ENCODE measurements around the gene SKAP2.
A peak's percentile ranks its signal among the peaks of the same experiment; 100 is the strongest.

SKAP2 gene

GRCh38 chr7:26864309-26865093, at the start of gene SKAP2:
TSS of gene SKAP2 (minus strand) at chr7:26864590. CDS start at chr7:26864429, 161 bp downstream.
- Histone ChIP-seq H3K9ac (ENCODE audit: low read length) (peak within 1 kb of the TSS; percentile 98), H3K4me1 (ENCODE audit: control insufficient read depth, insufficient read depth, low read length) (peaks cover 16% of the 10 kb centered on the region), H3K9me3 (ENCODE audit: control insufficient read depth, low read length) (no peaks in the 10 kb centered on the region), H3K36me3 (ENCODE audit: control insufficient read depth, insufficient read depth, low read length, severe bottlenecking) (no peaks in the 10 kb centered on the region), H3K27me3 (replicated peaks; ENCODE audit: control insufficient read depth, insufficient read depth, low read length) (no peaks in the 10 kb centered on the region), H3K4me3 (ENCODE audit: low read length) (peak within 1 kb of the TSS; percentile 97)
- peak; percentile 100 for DNase-seq (ENCODE audit: low read depth)

DNA sequence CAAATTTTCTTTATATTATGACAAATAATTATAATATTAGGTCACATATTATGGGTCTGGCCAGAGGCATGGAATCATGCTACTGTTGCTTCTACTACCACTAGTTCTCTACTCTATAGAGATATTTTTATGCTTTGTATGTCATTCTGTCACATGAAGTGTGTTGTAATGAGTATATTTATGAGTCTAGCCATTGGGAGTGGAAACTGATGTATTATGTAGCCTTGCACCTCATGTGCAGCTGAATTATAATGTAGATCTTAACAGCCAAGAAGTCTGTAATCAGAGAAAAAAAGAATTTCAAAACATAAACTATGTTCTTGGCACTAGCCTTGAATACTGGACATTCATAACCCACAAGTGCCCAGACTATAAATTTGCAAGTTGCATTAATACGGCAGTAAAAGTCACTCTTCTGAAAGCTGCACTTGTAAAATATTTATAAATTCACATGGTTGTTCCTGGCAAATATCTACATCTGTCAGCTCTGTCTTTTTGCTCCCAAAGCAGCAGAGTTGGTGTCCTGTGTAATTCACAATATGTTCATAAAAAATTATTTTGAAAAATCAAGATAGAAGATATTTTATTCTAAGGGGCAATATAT, 48.6 kb upstream of the SKAP2 start:
- H3K4me1 ChIP-seq (ENCODE audit: control insufficient read depth, insufficient read depth, low read length), result peaks cover 26% of the 10 kb centered on the region

DNA sequence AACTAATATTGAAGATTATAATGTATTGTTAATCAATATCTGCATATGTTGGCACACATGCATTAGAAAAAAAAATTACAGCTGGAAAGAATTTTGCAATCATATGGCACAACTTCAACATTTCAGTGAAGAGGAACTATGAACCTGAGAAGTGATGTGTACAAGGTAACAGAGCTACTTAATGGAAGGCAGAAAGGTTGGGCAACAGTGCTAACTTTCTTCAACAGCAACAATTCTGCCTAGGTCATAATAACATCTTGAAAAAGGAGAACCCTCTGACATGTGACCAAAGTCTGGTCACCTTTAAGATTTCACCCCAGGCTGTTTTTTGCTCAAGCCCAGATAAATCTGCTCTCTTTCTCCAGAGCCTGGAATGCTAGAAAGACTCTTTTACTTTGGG, 47.9 kb upstream of the SKAP2 start:
- Histone ChIP-seq H3K36me3 (ENCODE audit: control insufficient read depth, insufficient read depth, low read length, severe bottlenecking) (no peaks in the 10 kb centered on the region), H3K9me3 (ENCODE audit: control insufficient read depth, low read length) (no peaks in the 10 kb centered on the region), H3K27me3 (replicated peaks; ENCODE audit: control insufficient read depth, insufficient read depth, low read length) (no peaks in the 10 kb centered on the region), H3K4me1 (ENCODE audit: control insufficient read depth, insufficient read depth, low read length) (peaks cover 26% of the 10 kb centered on the region), H3K4me3 (ENCODE audit: low read length) (no peak overlapping the region), H3K9ac (ENCODE audit: low read length) (no peak overlapping the region)
- no peak for DNase-seq (ENCODE audit: low read depth)

More for the DNA sequence above, 48.6 kb upstream of the SKAP2 start:
- Histone ChIP-seq H3K9ac (ENCODE audit: low read length) (no peak overlapping the region), H3K9me3 (ENCODE audit: control insufficient read depth, low read length) (no peaks in the 10 kb centered on the region), H3K36me3 (ENCODE audit: control insufficient read depth, insufficient read depth, low read length, severe bottlenecking) (no peaks in the 10 kb centered on the region), H3K27me3 (replicated peaks; ENCODE audit: control insufficient read depth, insufficient read depth, low read length) (no peaks in the 10 kb centered on the region), H3K4me3 (ENCODE audit: low read length) (no peak overlapping the region)
- DNase-seq (ENCODE audit: low read depth), result no peak

DNA sequence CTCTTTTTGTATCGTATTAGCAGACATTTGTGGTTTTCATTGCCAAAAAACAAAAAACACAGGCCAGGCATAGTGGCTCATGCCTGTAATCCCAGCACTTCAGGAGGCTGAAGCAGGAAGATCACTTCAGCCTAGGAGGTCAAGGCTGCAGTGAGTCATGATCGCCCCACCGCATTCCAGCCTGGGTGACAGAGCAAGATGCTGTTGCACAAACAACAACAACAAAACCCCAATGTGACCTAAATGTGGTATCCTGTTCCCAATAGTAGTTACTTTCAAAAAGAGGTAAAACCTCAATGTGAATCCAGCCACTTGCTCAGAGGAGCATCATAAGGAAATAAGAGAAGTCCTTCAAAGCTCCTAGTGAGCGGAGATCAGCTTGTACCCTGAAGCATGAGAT, 45.8 kb upstream of the SKAP2 start:
- peak; percentile 4 for DNase-seq (ENCODE audit: low read depth)
- Histone ChIP-seq H3K27me3 (replicated peaks; ENCODE audit: control insufficient read depth, insufficient read depth, low read length) (no peaks in the 10 kb centered on the region), H3K9ac (ENCODE audit: low read length) (no peak overlapping the region), H3K9me3 (ENCODE audit: control insufficient read depth, low read length) (no peaks in the 10 kb centered on the region), H3K4me3 (ENCODE audit: low read length) (no peak overlapping the region), H3K4me1 (ENCODE audit: control insufficient read depth, insufficient read depth, low read length) (peaks cover 26% of the 10 kb centered on the region), H3K36me3 (ENCODE audit: control insufficient read depth, insufficient read depth, low read length, severe bottlenecking) (no peaks in the 10 kb centered on the region)

DNA sequence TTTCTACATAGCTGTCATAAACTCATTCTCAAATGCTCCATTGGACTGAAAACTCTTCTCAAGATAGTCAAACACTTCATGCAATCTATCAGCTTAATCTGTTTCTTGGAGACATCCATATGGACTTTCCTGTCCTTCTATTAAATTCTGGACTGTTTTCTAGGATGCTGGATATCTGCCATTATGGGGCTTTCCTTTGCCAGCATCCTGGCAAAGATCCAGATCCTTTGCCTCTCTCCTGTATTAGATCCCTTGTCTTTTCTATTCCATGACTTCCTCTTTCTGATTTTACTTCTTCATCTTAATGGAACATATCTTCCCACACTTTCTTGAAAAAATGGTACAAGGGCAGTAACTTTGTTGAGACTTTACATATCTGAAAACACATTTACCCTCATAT, 35.9 kb upstream of the SKAP2 start:
- no peak for DNase-seq (ENCODE audit: low read depth)
- Histone ChIP-seq H3K9me3 (ENCODE audit: control insufficient read depth, low read length) (no peaks in the 10 kb centered on the region), H3K36me3 (ENCODE audit: control insufficient read depth, insufficient read depth, low read length, severe bottlenecking) (no peaks in the 10 kb centered on the region), H3K4me1 (ENCODE audit: control insufficient read depth, insufficient read depth, low read length) (peaks cover 8% of the 10 kb centered on the region), H3K4me3 (ENCODE audit: low read length) (no peak overlapping the region), H3K9ac (ENCODE audit: low read length) (no peak overlapping the region), H3K27me3 (replicated peaks; ENCODE audit: control insufficient read depth, insufficient read depth, low read length) (no peaks in the 10 kb centered on the region)

DNA sequence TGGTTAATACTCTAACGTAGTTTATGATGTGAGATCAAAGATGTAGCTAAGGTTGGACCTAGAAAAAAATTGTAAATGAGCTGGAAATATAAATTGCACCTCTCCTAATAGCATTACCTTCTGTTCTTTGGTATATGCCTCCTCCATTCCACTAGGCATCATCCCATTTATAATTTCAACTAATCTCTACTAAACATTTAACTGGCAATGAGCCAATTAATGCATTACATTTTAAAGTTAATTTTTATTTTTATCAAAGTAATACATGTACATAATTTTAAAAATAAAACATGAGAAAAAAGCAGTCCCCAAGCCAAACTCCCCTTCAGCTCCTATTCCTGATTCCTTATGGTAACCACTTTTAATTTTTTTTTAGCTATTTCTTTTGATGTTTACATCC, 35.1 kb upstream of the SKAP2 start:
- Histone ChIP-seq H3K4me1 (ENCODE audit: control insufficient read depth, insufficient read depth, low read length) (peaks cover 8% of the 10 kb centered on the region), H3K4me3 (ENCODE audit: low read length) (peak overlapping the region; percentile 62), H3K36me3 (ENCODE audit: control insufficient read depth, insufficient read depth, low read length, severe bottlenecking) (no peaks in the 10 kb centered on the region), H3K9me3 (ENCODE audit: control insufficient read depth, low read length) (no peaks in the 10 kb centered on the region), H3K27me3 (replicated peaks; ENCODE audit: control insufficient read depth, insufficient read depth, low read length) (no peaks in the 10 kb centered on the region), H3K9ac (ENCODE audit: low read length) (no peak overlapping the region)
- DNase-seq (ENCODE audit: low read depth), result no peak

DNA sequence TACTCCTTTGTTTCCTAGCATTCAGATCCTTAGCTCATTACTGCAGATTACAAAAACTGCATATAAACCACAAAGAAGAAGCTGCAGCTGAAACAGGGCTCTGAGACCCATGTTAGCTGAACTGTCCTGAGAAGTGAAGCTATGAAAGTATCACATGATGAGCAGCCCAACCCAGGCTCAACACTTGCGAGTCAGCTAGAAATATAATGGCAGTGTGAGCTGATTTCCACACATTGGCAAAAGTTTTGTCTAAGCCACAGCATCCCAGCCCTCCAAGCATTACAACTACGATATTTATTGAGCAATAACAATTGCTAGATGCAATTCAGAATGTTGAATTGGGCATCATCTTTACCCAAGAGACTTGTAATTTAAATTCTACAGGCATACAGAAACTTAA, 34.5 kb upstream of the SKAP2 start:
- no peak overlapping the region for H3K9ac ChIP-seq (ENCODE audit: low read length)
- H3K4me3 ChIP-seq (ENCODE audit: low read length), result peak overlapping the region; percentile 62
- H3K36me3 ChIP-seq (ENCODE audit: control insufficient read depth, insufficient read depth, low read length, severe bottlenecking), result no peaks in the 10 kb centered on the region
- DNase-seq (ENCODE audit: low read depth), result no peak
- peaks cover 8% of the 10 kb centered on the region for H3K4me1 ChIP-seq (ENCODE audit: control insufficient read depth, insufficient read depth, low read length)
- no peaks in the 10 kb centered on the region for H3K9me3 ChIP-seq (ENCODE audit: control insufficient read depth, low read length)
- no peaks in the 10 kb centered on the region for H3K27me3 ChIP-seq (replicated peaks; ENCODE audit: control insufficient read depth, insufficient read depth, low read length)

GRCh38 chr7:26897928-26898327, 33.5 kb upstream of the SKAP2 start:
- H3K27me3 ChIP-seq (replicated peaks; ENCODE audit: control insufficient read depth, insufficient read depth, low read length), result no peaks in the 10 kb centered on the region
- H3K9ac ChIP-seq (ENCODE audit: low read length), result no peak overlapping the region
- DNase-seq (ENCODE audit: low read depth), result no peak
- H3K9me3 ChIP-seq (ENCODE audit: control insufficient read depth, low read length), result no peaks in the 10 kb centered on the region
- peaks cover 8% of the 10 kb centered on the region for H3K4me1 ChIP-seq (ENCODE audit: control insufficient read depth, insufficient read depth, low read length)
- no peak overlapping the region for H3K4me3 ChIP-seq (ENCODE audit: low read length)
- H3K36me3 ChIP-seq (ENCODE audit: control insufficient read depth, insufficient read depth, low read length, severe bottlenecking), result no peaks in the 10 kb centered on the region

DNA sequence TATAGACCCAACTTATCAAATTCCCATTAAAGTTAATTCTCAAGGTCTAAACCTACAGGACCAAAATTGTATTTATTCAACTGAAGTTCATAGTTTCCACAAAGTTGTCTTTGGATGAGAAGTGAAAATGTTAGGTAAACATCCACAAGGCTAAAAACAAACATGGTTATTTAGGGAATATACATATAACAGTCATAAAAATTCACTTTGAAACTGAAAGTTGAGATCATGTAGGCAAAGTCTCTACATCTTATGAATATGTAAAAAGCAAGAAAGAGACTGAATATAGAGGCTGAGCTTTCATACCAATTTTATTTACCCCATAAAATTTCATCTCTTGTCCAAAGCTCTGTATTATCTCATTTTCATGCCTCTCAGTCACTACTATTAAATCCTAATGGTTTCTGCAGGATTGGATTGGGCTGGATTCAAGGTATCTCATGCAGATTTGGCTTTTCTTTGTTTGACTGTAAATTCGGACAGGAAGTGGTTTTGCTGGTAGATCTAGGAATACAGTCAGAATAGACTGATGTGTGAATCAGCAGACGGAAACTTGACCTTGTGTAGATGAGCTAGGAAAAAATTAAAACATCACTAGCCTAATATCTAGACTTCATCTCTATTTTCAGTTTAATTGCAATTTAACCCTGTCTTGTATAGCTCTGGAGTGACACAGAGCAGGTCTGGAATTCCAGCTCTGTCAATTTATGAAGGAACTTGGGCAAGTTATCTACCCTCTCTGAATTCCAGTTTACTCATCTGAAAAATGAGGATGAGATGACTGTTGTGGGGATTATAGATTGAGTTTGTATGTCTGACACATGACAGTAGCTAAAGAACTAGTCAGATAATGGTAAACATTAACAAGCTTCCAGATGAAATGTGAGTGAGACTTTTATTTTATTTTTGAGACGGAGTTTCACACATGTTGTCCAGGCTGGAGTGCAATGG, 27.3 kb upstream of the SKAP2 start:
- H3K9me3 ChIP-seq (ENCODE audit: control insufficient read depth, low read length), result no peaks in the 10 kb centered on the region
- no peak overlapping the region for H3K9ac ChIP-seq (ENCODE audit: low read length)
- H3K27me3 ChIP-seq (replicated peaks; ENCODE audit: control insufficient read depth, insufficient read depth, low read length), result no peaks in the 10 kb centered on the region
- H3K36me3 ChIP-seq (ENCODE audit: control insufficient read depth, insufficient read depth, low read length, severe bottlenecking), result no peaks in the 10 kb centered on the region
- no peak for DNase-seq (ENCODE audit: low read depth)
- H3K4me3 ChIP-seq (ENCODE audit: low read length), result no peak overlapping the region
- H3K4me1 ChIP-seq (ENCODE audit: control insufficient read depth, insufficient read depth, low read length), result no peaks in the 10 kb centered on the region

GRCh38 chr7:26880852-26881251, 16.5 kb upstream of the SKAP2 start:
- Histone ChIP-seq H3K4me1 (ENCODE audit: control insufficient read depth, insufficient read depth, low read length) (peaks cover 5% of the 10 kb centered on the region), H3K9ac (ENCODE audit: low read length) (no peak overlapping the region), H3K4me3 (ENCODE audit: low read length) (no peak overlapping the region), H3K9me3 (ENCODE audit: control insufficient read depth, low read length) (peaks cover 13% of the 10 kb centered on the region), H3K36me3 (ENCODE audit: control insufficient read depth, insufficient read depth, low read length, severe bottlenecking) (no peaks in the 10 kb centered on the region), H3K27me3 (replicated peaks; ENCODE audit: control insufficient read depth, insufficient read depth, low read length) (no peaks in the 10 kb centered on the region)
- no peak for DNase-seq (ENCODE audit: low read depth)

DNA sequence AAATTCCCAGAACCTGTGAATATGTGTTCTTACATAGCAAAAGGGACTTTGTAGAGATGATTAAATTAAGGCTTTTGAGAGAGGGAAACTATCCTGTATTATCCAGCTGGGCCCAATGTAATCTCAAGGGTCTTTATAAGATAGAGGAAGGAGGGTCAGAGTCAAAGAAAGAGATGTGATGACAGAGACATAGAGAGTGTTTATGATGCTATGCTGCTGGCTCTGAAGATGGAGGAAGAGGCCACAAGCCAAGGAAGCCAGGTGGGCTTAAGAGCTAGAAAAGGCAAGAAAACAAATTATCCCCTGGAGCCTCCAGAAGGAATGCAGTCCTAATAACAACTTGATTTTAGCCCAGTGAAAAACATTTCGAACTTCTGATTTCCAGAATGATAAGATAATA, 15.3 kb upstream of the SKAP2 start:
- Histone ChIP-seq H3K9ac (ENCODE audit: low read length) (no peak overlapping the region), H3K36me3 (ENCODE audit: control insufficient read depth, insufficient read depth, low read length, severe bottlenecking) (no peaks in the 10 kb centered on the region), H3K9me3 (ENCODE audit: control insufficient read depth, low read length) (peaks cover 7% of the 10 kb centered on the region), H3K4me3 (ENCODE audit: low read length) (no peak overlapping the region), H3K27me3 (replicated peaks; ENCODE audit: control insufficient read depth, insufficient read depth, low read length) (no peaks in the 10 kb centered on the region), H3K4me1 (ENCODE audit: control insufficient read depth, insufficient read depth, low read length) (peaks cover 5% of the 10 kb centered on the region)
- DNase-seq (ENCODE audit: low read depth), result no peak
